CD14-positive monocyte (primary cell): ENCODE data around the gene NRSN2. TPM values are rescaled to one million over a fixed set of nuclear protein-coding genes. Genes with fewer than 3 reads are reported as not detected.

ENCODE experiments used
- DNase-seq, 3 donors: peaks; one replicate each; pipeline ENCODE4 v3.0.0-alpha.2; 2011 to 2022
- H2AFZ ChIP-seq: 2 replicates; pipeline ENCODE4 v1.6.0; 2012; ENCODE audit warnings: mild to moderate bottlenecking, low read depth, low read length, inconsistent platforms; ENCODE audit not compliant: insufficient read depth, poor library complexity, severe bottlenecking
- H3K27ac ChIP-seq, 2 donors: 1 replicate in 1 of 2; 2 replicates in 1 of 2; pipeline ENCODE4 v1.5.1; 2012 to 2013; ENCODE audit warnings: low read length in 2 of 2, control low read depth in 1 of 2, inconsistent platforms in 1 of 2, low read depth in 1 of 2, mild to moderate bottlenecking in 1 of 2
- H3K27me3 ChIP-seq, 2 donors: one replicate each; pipeline versions ENCODE4 v1.6.0 to v1.6.1; 2011 to 2013; ENCODE audit warnings: low read length in 2 of 2; ENCODE audit not compliant: control insufficient read depth in 2 of 2, insufficient read depth in 2 of 2
- H3K36me3 ChIP-seq, 2 donors: replicated peaks in 1 of 2; 1 replicate in 1 of 2; 2 replicates in 1 of 2; pipeline versions ENCODE4 v1.5.1 to v1.6.1; 2012 to 2013; ENCODE audit warnings: low read length in 2 of 2, control low read depth in 1 of 2, inconsistent platforms in 1 of 2, mild to moderate bottlenecking in 1 of 2; ENCODE audit not compliant: insufficient read depth in 2 of 2, control insufficient read depth in 1 of 2
- H3K4me1 ChIP-seq, 2 donors: 1 replicate in 1 of 2; 2 replicates in 1 of 2; pipeline versions ENCODE4 v1.5.1 to v1.6.1; 2012 to 2013; ENCODE audit warnings: low read length in 2 of 2, control low read depth in 1 of 2, inconsistent platforms in 1 of 2, mild to moderate bottlenecking in 1 of 2, moderate library complexity in 1 of 2; ENCODE audit not compliant: insufficient read depth in 2 of 2, control insufficient read depth in 1 of 2
- H3K4me2 ChIP-seq: replicated peaks from 2 replicates; pipeline ENCODE3; 2012; ENCODE audit warnings: low read length, moderate library complexity, mild to moderate bottlenecking; ENCODE audit not compliant: poor library complexity, severe bottlenecking; ENCODE audit errors: extremely low read depth
- H3K4me3 ChIP-seq, 3 experiments: fragments of 200-600 bp in 1 of 3; sonication (generic) in 1 of 3; replicated peaks in 1 of 3; 1 replicate in 2 of 3; 2 replicates in 1 of 3; pipeline ENCODE4 v1.5.1; 2011 to 2013; ENCODE audit warnings: low read length in 3 of 3, mild to moderate bottlenecking in 3 of 3, control low read depth in 2 of 3, low read depth in 2 of 3, inconsistent platforms in 1 of 3, moderate library complexity in 1 of 3
- H3K79me2 ChIP-seq: 2 replicates; pipeline ENCODE4 v1.6.0; 2012; ENCODE audit warnings: mild to moderate bottlenecking, control low read depth, inconsistent platforms, low read length, moderate library complexity; ENCODE audit not compliant: insufficient read depth
- H3K9ac ChIP-seq: 2 replicates; pipeline ENCODE4 v1.6.0; 2017; ENCODE audit warnings: low read length, mild to moderate bottlenecking; ENCODE audit not compliant: insufficient read depth, poor library complexity, severe bottlenecking
- H3K9me3 ChIP-seq, 2 donors: replicated peaks in 1 of 2; 1 replicate in 1 of 2; 2 replicates in 1 of 2; pipeline versions ENCODE4 v1.5.1 to v1.6.1; 2012 to 2013; ENCODE audit warnings: low read length in 2 of 2, control low read depth in 1 of 2; ENCODE audit not compliant: control insufficient read depth in 1 of 2, insufficient read depth in 1 of 2
- H4K20me1 ChIP-seq: 2 replicates; pipeline ENCODE4 v1.6.0; 2012; ENCODE audit warnings: mild to moderate bottlenecking, low read length, control low read depth, moderate library complexity; ENCODE audit not compliant: insufficient read depth
- H3K27ac Mint-ChIP-seq, 7 donors: one replicate each; pipeline ENCODE4 v1.8.0; 2020; ENCODE audit warnings: mild to moderate bottlenecking in 7 of 7, mixed read lengths in 7 of 7, moderate library complexity in 6 of 7, inconsistent platforms in 2 of 7
- H3K27me3 Mint-ChIP-seq, 3 donors: one replicate each; pipeline ENCODE4 v1.8.0; 2021 to 2022; ENCODE audit warnings: low read depth in 3 of 3, mild to moderate bottlenecking in 3 of 3, mixed read lengths in 3 of 3, moderate library complexity in 3 of 3, inconsistent platforms in 1 of 3
- H3K36me3 Mint-ChIP-seq, 2 donors: one replicate each; pipeline ENCODE4 v1.8.0; 2020; ENCODE audit warnings: mixed read lengths in 2 of 2, inconsistent platforms in 1 of 2, mild to moderate bottlenecking in 1 of 2
- H3K4me1 Mint-ChIP-seq: one replicate; pipeline ENCODE4 v1.8.0; 2020; ENCODE audit warnings: mild to moderate bottlenecking, mixed read lengths
- H3K4me3 Mint-ChIP-seq, 2 donors: one replicate each; pipeline ENCODE4 v1.8.0; 2020; ENCODE audit warnings: mild to moderate bottlenecking in 2 of 2, mixed read lengths in 2 of 2, moderate library complexity in 1 of 2
- H3K9me3 Mint-ChIP-seq, 7 donors: one replicate each; pipeline ENCODE4 v1.8.0; 2020 to 2022; ENCODE audit warnings: mixed read lengths in 7 of 7, mild to moderate bottlenecking in 6 of 7, moderate library complexity in 6 of 7, inconsistent platforms in 2 of 7
- CTCF ChIP-seq: fragments of 200-600 bp; IDR thresholded peaks from one replicate; pipeline ENCODE4 v1.8.0; 2022; ENCODE audit warnings: antibody characterized with exemption, mild to moderate bottlenecking
- WGBS: methylation state at CpG from one replicate; pipeline ENCODE4 v1.1.5; 2013; ENCODE audit warnings: missing lambda C conversion rate; ENCODE audit not compliant: insufficient coverage; 5-methylcytosine and 5-hydroxymethylcytosine counted together
- intact Hi-C, 2 donors: fragments of 100-400 bp; cut with micrococcal nuclease; formaldehyde crosslinking; loops; one replicate each; pipeline versions ENCODE4 v1.15.0 to v1.15.1; 2023
- polyA plus RNA-seq, 3 donors: library from polyadenylated mRNA; depleted of rRNA in 1 of 3; unstranded in 2 of 3; stranded (reverse) in 1 of 3; fragments of 300-500 nt in 2 of 3; fragments of >200 nt in 1 of 3; fragmentation: Illumina TruSeq in 2 of 3; gene quantifications; 1 replicate in 2 of 3; 2 replicates in 1 of 3; pipeline ENCODE4 v1.2.3, GENCODE V29; 2012 to 2021

NRSN2 gene
- polyA plus RNA-seq, 3 donors = 0.09 to 0.73 (median 0.56) TPM

- Histone ChIP-seq H3K27me3 (no peaks in the 10 kb centered on the region), H3K79me2 (no peaks in the 10 kb centered on the region), H3K36me3 (no peaks in the 10 kb centered on the region), H4K20me1 (no peaks in the 10 kb centered on the region), H3K4me2 (peak overlapping the region; percentile 76), H3K27ac (peak overlapping the region; percentile 36 to 39), H3K4me3 (peak overlapping the region; percentile 15 to 70 (median 46)), H3K9ac (peak overlapping the region; percentile 11), H2AFZ (peak overlapping the region; percentile 70), H3K9me3 (no peaks in the 10 kb centered on the region), H3K4me1 (peaks cover 28% of the 10 kb centered on the region in 2 donors)
- TF ChIP-seq CTCF = no peak
- H3K4me3 Mint-ChIP-seq = peak overlapping the region; percentile 79 to 87
- WGBS = 2% methylated on average over 16 of the region's 31 CpGs
- DNase-seq = peak; percentile 91 to 96 (median 95)
- peaks cover 23% of the 10 kb centered on the region for H3K4me1 Mint-ChIP-seq
- peak overlapping the region; percentile 76 to 93 (median 87) for H3K27ac Mint-ChIP-seq
- no peaks in the 10 kb centered on the region for H3K36me3 Mint-ChIP-seq
- peaks cover 0 to 3% (median 1%) of the 10 kb centered on the region in 3 donors for H3K27me3 Mint-ChIP-seq
- H3K9me3 Mint-ChIP-seq = no peaks in the 10 kb centered on the region
- intact Hi-C loops = no loop called here
These were observed 36.9 kb upstream of the NRSN2 start for GRCh38 chr20:309841-310644.

GRCh38 chr20:310645-311044, 36.3 kb upstream of the NRSN2 start:
- no CpG with 5 or more reads among the region's 7 CpGs for whole genome bisulfite sequencing
- no peaks in the 10 kb centered on the region for H4K20me1 ChIP-seq
- H3K9ac ChIP-seq = no peak overlapping the region
- Mint-ChIP-seq H3K27ac (peak overlapping the region in 6 of 7 donors; percentile 69 to 93 (median 81)), H3K27me3 (peaks cover 0 to 3% (median 1%) of the 10 kb centered on the region in 3 donors), H3K4me3 (peak overlapping the region; percentile 79 to 87), H3K4me1 (peaks cover 23% of the 10 kb centered on the region), H3K9me3 (no peaks in the 10 kb centered on the region), H3K36me3 (no peaks in the 10 kb centered on the region)
- peaks cover 28% of the 10 kb centered on the region in 2 donors for H3K4me1 ChIP-seq
- H3K4me2 ChIP-seq = peak overlapping the region; percentile 76
- no peaks in the 10 kb centered on the region for H3K9me3 ChIP-seq
- H2AFZ ChIP-seq = peak overlapping the region; percentile 70
- TF ChIP-seq CTCF = no peak
- H3K79me2 ChIP-seq = no peaks in the 10 kb centered on the region
- H3K27ac ChIP-seq = peak overlapping the region in 1 of 2 donors; percentile 39
- no peak for DNase-seq
- no peaks in the 10 kb centered on the region for H3K27me3 ChIP-seq
- intact Hi-C loops = no loop called here
- no peaks in the 10 kb centered on the region for H3K36me3 ChIP-seq
- peak overlapping the region in 2 of 3 experiments; percentile 46 to 70 for H3K4me3 ChIP-seq
